HepG2 (cell line): ENCODE measurements around the gene SRD5A3. TPM values are rescaled to one million over a fixed set of nuclear protein-coding genes. Genes with fewer than 3 reads are reported as not detected.
A peak's percentile ranks its signal among the peaks of the same experiment; 100 is the strongest.

ENCODE experiments used
- ATF4 ChIP-seq, 2 experiments: fragments of 450-650 bp in 1 of 2; sonication (generic) in 1 of 2; formaldehyde crosslinking; IDR thresholded peaks; 2 replicates each; pipeline versions ENCODE4 v1.5.0 to v1.8.0; 2020 to 2022; ENCODE audit warnings: mild to moderate bottlenecking in 1 of 2, missing genetic modification reagents in 1 of 2
- CSRNP2 ChIP-seq: sonication (generic); formaldehyde crosslinking; conservative IDR thresholded peaks from 2 replicates; pipeline ENCODE4 v1.8.0; 2022; ENCODE audit warnings: low read depth, missing genetic modification reagents
- DMAP1 ChIP-seq: IDR thresholded peaks from 2 replicates; pipeline ENCODE4 v1.6.1; 2016
- FLYWCH1 ChIP-seq: sonication (generic); formaldehyde crosslinking; IDR thresholded peaks from 2 replicates; pipeline ENCODE4 v1.8.1; 2023; ENCODE audit warnings: mild to moderate bottlenecking, missing genetic modification reagents
- GTF3A ChIP-seq: sonication (generic); formaldehyde crosslinking; conservative IDR thresholded peaks from 2 replicates; pipeline ENCODE4 v1.4.0; 2020; ENCODE audit warnings: mild to moderate bottlenecking, missing genetic modification reagents
- NFYC ChIP-seq: IDR thresholded peaks from 2 replicates; pipeline ENCODE4 v1.6.1; 2016; ENCODE audit warnings: missing genetic modification reagents, missing compliant biosample characterization
- NR3C1 ChIP-seq: sonication (generic); formaldehyde crosslinking; IDR thresholded peaks from 2 replicates; pipeline ENCODE4 v1.4.0; 2020; ENCODE audit warnings: missing genetic modification reagents
- PITX1 ChIP-seq: sonication (generic); formaldehyde crosslinking; IDR thresholded peaks from 2 replicates; pipeline ENCODE4 v1.5.1; 2020; ENCODE audit warnings: mild to moderate bottlenecking, missing genetic modification reagents
- RBAK ChIP-seq: sonication (generic); formaldehyde crosslinking; IDR thresholded peaks from 2 replicates; pipeline ENCODE4 v1.5.1; 2020; ENCODE audit warnings: mild to moderate bottlenecking, missing genetic modification reagents
- RELA ChIP-seq: sonication (generic); formaldehyde crosslinking; IDR thresholded peaks from 2 replicates; pipeline ENCODE4 v1.4.0; 2020; ENCODE audit warnings: missing genetic modification reagents
- SIN3A ChIP-seq: IDR thresholded peaks from 2 replicates; pipeline ENCODE4 v1.6.1; 2011; ENCODE audit warnings: low read depth, mild to moderate bottlenecking, control low read depth, low read length, borderline replicate concordance
- SKI ChIP-seq: fragments of 450-650 bp; IDR thresholded peaks from one replicate; pipeline ENCODE4 v1.6.1; 2018; ENCODE audit warnings: mild to moderate bottlenecking; ENCODE audit not compliant: partially characterized antibody
- SMAD3 ChIP-seq: sonication (generic); formaldehyde crosslinking; IDR thresholded peaks from 2 replicates; pipeline ENCODE4 v1.4.0; 2020; ENCODE audit warnings: missing genetic modification reagents
- SP1 ChIP-seq, 2 experiments: fragments of 450-650 bp in 1 of 2; sonication (generic) in 1 of 2; formaldehyde crosslinking in 1 of 2; IDR thresholded peaks; 2 replicates each; pipeline versions ENCODE4 v1.4.0 to v1.6.1; 2016 to 2020; ENCODE audit warnings: missing genetic modification reagents in 1 of 2
- TEF ChIP-seq: sonication (generic); formaldehyde crosslinking; IDR thresholded peaks from 2 replicates; pipeline ENCODE4 v1.5.0; 2020; ENCODE audit warnings: missing genetic modification reagents
- TGIF2 ChIP-seq: IDR thresholded peaks from 2 replicates; pipeline ENCODE4 v1.6.1; 2016; ENCODE audit warnings: control low read depth, missing compliant biosample characterization
- TOPORS ChIP-seq: sonication (generic); formaldehyde crosslinking; IDR thresholded peaks from 2 replicates; pipeline ENCODE4 v1.8.0; 2023; ENCODE audit warnings: mild to moderate bottlenecking, missing genetic modification reagents
- TRIM22 ChIP-seq: fragments of 450-650 bp; IDR thresholded peaks from 2 replicates; pipeline ENCODE4 v1.6.1; 2017
- ZBTB44 ChIP-seq: sonication (generic); formaldehyde crosslinking; IDR thresholded peaks from 2 replicates; pipeline ENCODE4 v1.4.0; 2020; ENCODE audit warnings: missing genetic modification reagents
- ZBTB7A ChIP-seq: sonication (generic); formaldehyde crosslinking; IDR thresholded peaks from 2 replicates; pipeline ENCODE4 v1.8.0; 2022; ENCODE audit warnings: mild to moderate bottlenecking, missing genetic modification reagents
- ZFP41 ChIP-seq: sonication (generic); formaldehyde crosslinking; IDR thresholded peaks from 2 replicates; pipeline ENCODE4 v1.4.0; 2020; ENCODE audit warnings: mild to moderate bottlenecking, missing genetic modification reagents, borderline replicate concordance
- ZNF564 ChIP-seq: sonication (generic); formaldehyde crosslinking; IDR thresholded peaks from 2 replicates; pipeline ENCODE4 v1.8.1; 2023; ENCODE audit warnings: mild to moderate bottlenecking, missing genetic modification reagents
- ZNF703 ChIP-seq: sonication (generic); formaldehyde crosslinking; IDR thresholded peaks from 2 replicates; pipeline ENCODE4 v1.5.1; 2020; ENCODE audit warnings: missing genetic modification reagents, mild to moderate bottlenecking, moderate library complexity, borderline replicate concordance
- ZNF709 ChIP-seq: sonication (generic); formaldehyde crosslinking; IDR thresholded peaks from 2 replicates; pipeline ENCODE4 v1.5.0; 2020; ENCODE audit warnings: mild to moderate bottlenecking, missing genetic modification reagents
- ZNF883 ChIP-seq: sonication (generic); formaldehyde crosslinking; IDR thresholded peaks from 2 replicates; pipeline ENCODE4 v1.5.1; 2020; ENCODE audit warnings: mild to moderate bottlenecking, missing genetic modification reagents; ENCODE audit errors: not compliant biosample characterization
- ZSCAN9 ChIP-seq: IDR thresholded peaks from 2 replicates; pipeline ENCODE4 v1.6.1; 2016; ENCODE audit warnings: borderline replicate concordance
- polyA plus RNA-seq, 8 experiments: library from polyadenylated mRNA; depleted of rRNA in 3 of 8; stranded (reverse) in 7 of 8; unstranded in 1 of 8; fragments of >200 nt; fragmentation: Illumina TruSeq in 4 of 8; extraction: Trizol in 4 of 8; gene quantifications; 2 replicates each; pipeline versions ENCODE4 v1.2.1 to v1.2.3, GENCODE V29; 2011 to 2016; ENCODE audit warnings: low read depth in 4 of 8, missing spikeins in 1 of 8, mixed read lengths in 1 of 8; ENCODE audit not compliant: insufficient read depth in 1 of 8
- total RNA-seq, 5 experiments: library from RNA; depleted of rRNA; stranded (reverse); fragments of >200 nt; fragmentation: Illumina TruSeq; extraction: Trizol; gene quantifications; 2 replicates each; pipeline ENCODE4 v1.2.3, GENCODE V29; 2016; ENCODE audit warnings: low read depth in 1 of 5

SRD5A3 gene
- total and polyA plus RNA-seq, 2 of the 13 experiments (the other 11 are each of a cell fraction or from before 2014, with no cell fraction given), result 12.4 to 18.4 TPM

GRCh38 chr4:55395529-55396307, 49.7 kb downstream of the SRD5A3 start, which contains the start of gene TMEM165 (continued):
- TF ChIP-seq SKI, result peak; percentile 17
- TF ChIP-seq FLYWCH1 (CRISPR knock-in tag), result no peak
- peak; percentile 71 for TF ChIP-seq ZNF883 (CRISPR knock-in tag)
- TF ChIP-seq PITX1 (CRISPR knock-in tag), result peak; percentile 36
- 0 out of 2 replicates have a peak, but pooled peaks have one; percentile 20 for TF ChIP-seq ZSCAN9 (CRISPR knock-in tag)
- TF ChIP-seq GTF3A (CRISPR knock-in tag), result no peak
- TF ChIP-seq RELA (CRISPR knock-in tag), result no peak
- no peak for TF ChIP-seq TEF
- peak; percentile 93 for TF ChIP-seq DMAP1 (CRISPR knock-in tag)
- TF ChIP-seq ZBTB44 (CRISPR knock-in tag), result no peak
- TF ChIP-seq TRIM22, result no peak
- TF ChIP-seq ZBTB7A (CRISPR knock-in tag), result no peak
- peak; percentile 84 for TF ChIP-seq ZNF709 (CRISPR knock-in tag)
- TF ChIP-seq SMAD3, result no peak
- TF ChIP-seq NR3C1 (CRISPR knock-in tag), result no peak
- TF ChIP-seq CSRNP2 (CRISPR knock-in tag), result no peak
- peak; percentile 27; the same call in 1 of the 2 replicates for TF ChIP-seq SIN3A
- TF ChIP-seq NFYC (CRISPR knock-in tag), result peak; percentile 86
- no peak for TF ChIP-seq ATF4 (CRISPR knock-in tag; IDR thresholded peaks at IDR 0.05)
- TF ChIP-seq ZFP41 (CRISPR knock-in tag), result no peak
- peak; percentile 52; the same call in 1 of the 2 replicates for TF ChIP-seq TGIF2 (CRISPR knock-in tag)
- TF ChIP-seq TOPORS (CRISPR knock-in tag), result no peak
- TF ChIP-seq ZNF703 (CRISPR knock-in tag), result peak; percentile 83; the same call in 1 of the 2 replicates
- TF ChIP-seq ZNF564 (CRISPR knock-in tag), result no peak
- no peak for TF ChIP-seq RBAK (CRISPR knock-in tag)
- no peak for TF ChIP-seq SP1 (IDR thresholded peaks at IDR 0.05)
- TF ChIP-seq SP1 (CRISPR knock-in tag; IDR thresholded peaks at IDR 0.05), result no peak; the same call in 1 of the 2 replicates
